CD4-positive, alpha-beta T cell treated with Interferon gamma for 1 hour (primary cell): Measurements from ENCODE around the gene KCNQ5.

Experiments
- DNase-seq: peaks from one replicate; pipeline ENCODE4 v3.0.0-alpha.2; 2020

Gene KCNQ5

GRCh38 chr6:72810571-72811280 is 188.9 kb downstream of the KCNQ5 start:
- DNase-seq: no peak

DNA sequence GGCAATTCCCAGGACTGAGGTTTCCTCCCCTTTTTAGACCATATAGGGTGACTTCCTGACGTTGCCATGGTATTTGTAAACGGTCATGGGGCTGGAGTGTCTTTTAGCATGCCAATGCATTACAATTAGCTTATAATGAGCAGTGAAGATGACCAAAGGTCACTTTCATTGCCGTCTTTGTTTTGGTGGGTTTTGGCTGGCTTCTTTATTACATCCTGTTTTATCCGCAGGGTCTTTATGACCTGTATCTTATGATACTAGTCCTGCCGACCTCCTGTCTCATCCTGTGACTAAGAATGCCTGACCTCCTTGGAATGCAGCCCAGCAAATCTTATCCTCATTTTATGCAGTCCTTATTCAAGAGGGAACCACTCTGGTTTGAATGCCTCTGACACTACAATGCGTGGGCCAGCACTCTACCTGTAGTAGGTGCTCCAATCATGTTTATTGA is 190.1 kb downstream of the KCNQ5 start:
- no peak for DNase-seq

- no peak for DNase-seq
Measured at GRCh38 chr6:72813807-72814596, 192.1 kb downstream of the KCNQ5 start.

- DNase-seq: no peak
Measured at GRCh38 chr6:72816022-72816421, 194.2 kb downstream of the KCNQ5 start.

- DNase-seq: no peak
Measured at GRCh38 chr6:72817208-72817607, 195.3 kb downstream of the KCNQ5 start.

GRCh38 chr6:72819609-72820008 is 197.7 kb downstream of the KCNQ5 start:
- DNase-seq: no peak

- no peak for DNase-seq
Measured at GRCh38 chr6:72820153-72820552, 198.3 kb downstream of the KCNQ5 start.

DNA sequence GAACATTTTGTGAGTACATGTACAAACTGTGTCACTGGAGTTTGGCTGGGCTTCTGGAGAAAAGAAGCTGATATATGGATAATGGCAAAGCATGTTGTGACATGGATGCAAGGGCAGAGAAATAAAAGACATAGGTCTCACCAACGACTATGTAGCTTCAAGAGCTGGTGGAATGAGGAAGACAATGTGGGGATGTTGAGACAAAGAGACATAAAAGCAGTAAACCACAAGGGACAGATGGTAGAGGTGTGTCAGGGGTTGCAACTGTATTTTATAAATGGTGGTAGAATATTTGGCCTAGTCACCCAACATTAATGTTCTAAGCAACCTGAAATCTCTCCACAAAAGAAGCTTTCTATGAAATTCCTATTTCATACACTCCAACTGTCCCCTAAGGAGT is 199.0 kb downstream of the KCNQ5 start:
- no peak for DNase-seq

DNA sequence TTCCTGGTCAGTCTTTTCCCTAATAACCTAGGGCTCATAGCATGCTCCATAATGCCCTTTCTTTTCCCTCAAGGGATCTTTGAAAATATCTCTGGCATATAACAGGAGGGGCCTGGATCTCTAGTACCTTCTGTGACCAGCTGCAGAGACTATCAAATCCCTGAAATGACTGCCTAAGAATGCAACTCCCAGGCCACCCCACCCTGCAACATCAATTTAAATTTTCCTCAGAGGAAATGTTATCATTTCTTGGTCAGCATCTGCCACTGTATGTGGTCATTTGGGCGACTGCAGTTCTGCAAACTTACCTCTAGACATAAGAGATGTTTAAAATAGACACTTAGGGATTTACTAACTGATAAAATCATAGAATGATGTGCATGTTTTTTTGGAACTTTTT is 200.2 kb downstream of the KCNQ5 start:
- no peak for DNase-seq

DNA sequence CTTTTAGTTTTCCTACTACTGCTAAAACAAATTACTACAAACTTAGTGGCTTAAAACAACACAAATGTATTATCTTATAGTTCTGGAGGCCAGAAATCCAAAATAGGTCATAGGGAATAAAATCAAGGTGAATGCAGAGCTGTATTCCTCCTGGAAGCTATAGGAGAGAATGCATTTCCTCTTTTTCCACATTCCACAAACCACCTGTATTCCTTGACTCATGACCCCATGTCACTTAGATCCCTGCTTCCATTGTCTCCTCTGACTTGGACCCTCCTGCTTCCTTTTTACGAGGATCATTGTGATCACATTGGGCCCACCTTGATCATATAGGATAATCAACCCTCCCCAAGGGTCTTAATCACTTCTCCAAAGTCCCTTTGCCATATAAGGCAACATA is 200.8 kb downstream of the KCNQ5 start:
- DNase-seq: no peak

DNA sequence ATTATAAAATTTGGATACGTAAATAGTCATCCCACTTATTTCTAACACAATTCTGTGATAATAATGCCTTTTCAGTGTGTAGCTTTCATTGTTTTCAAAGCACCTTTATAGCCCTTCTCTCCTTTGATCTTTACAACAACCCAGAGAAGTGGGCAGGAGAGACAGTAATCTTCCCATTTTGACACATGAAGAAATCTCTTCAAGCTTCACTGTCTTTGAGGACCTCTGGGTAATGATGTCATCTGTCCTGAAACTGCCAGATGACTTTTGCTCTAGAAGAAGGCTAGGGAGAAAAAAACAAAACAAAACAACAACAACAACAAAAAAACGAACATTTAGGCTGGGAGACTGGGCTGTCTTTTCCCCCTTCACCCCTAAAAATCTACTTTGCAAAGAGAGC is 203.0 kb downstream of the KCNQ5 start:
- DNase-seq: no peak

- DNase-seq: no peak
Measured at GRCh38 chr6:72825315-72825911, 203.5 kb downstream of the KCNQ5 start.

- DNase-seq: no peak
Measured at GRCh38 chr6:72826037-72826436, 204.2 kb downstream of the KCNQ5 start.

- no peak for DNase-seq
Measured at GRCh38 chr6:72826744-72827438, 205.0 kb downstream of the KCNQ5 start.

DNA sequence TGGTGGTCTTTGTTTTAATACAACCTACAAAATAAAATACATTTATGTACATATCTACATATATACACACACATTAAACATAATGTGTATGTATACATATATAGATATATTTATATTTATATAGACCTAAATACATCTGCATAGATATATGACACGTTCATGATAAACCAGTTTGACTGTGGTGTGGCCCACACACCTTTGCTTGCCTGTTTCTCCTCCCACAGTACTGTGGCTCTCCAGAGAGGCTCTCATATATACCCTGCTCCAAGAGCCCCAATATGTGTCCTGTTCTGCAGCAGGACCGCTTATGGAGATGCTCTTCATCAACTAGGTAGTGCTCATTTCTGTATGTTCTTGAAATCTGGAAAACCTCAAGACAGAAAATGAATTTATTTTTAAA is 207.0 kb downstream of the KCNQ5 start:
- no peak for DNase-seq

- DNase-seq: no peak
Measured at GRCh38 chr6:72832271-72832670, 210.4 kb downstream of the KCNQ5 start.

- DNase-seq: no peak
Measured at GRCh38 chr6:72835749-72836148, 213.9 kb downstream of the KCNQ5 start.

GRCh38 chr6:72836971-72837370 is 215.1 kb downstream of the KCNQ5 start:
- DNase-seq: no peak

DNA sequence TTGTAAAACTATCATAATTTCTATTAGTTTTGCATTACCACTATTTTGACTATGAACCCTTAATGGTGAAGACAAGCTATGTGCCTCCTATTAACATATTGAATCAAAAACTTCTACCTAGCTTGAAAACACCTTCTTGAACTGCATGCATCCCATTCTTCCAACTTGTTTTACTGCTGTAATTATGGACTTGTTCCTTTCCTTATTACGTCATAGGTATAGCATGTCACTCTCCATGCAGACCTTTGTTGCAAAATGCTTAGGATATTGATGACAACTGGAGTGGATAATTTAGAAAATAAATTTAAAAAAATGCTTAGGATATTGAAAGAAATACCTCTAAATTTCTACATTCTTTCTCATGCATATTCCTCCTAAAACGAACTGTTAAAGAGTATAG is 219.3 kb downstream of the KCNQ5 start:
- no peak for DNase-seq

DNA sequence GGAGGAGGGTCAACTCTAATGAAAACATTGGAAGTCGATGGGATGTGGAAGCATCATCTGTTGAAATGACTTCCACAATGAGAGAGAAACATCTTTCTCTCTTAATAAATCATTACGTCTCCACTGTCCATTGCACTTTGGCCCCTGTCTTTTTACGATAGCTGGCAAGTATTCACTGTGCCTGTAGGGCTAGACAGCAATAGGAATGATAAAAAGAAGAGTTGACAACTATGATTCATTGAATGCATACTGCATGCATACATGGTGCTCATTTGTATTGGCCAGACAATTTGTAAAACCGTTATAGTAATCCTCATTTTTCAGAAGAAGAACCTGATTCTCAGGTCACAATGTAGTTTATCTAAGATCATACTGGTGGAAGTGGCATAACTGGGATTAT is 220.3 kb downstream of the KCNQ5 start:
- no peak for DNase-seq

DNA sequence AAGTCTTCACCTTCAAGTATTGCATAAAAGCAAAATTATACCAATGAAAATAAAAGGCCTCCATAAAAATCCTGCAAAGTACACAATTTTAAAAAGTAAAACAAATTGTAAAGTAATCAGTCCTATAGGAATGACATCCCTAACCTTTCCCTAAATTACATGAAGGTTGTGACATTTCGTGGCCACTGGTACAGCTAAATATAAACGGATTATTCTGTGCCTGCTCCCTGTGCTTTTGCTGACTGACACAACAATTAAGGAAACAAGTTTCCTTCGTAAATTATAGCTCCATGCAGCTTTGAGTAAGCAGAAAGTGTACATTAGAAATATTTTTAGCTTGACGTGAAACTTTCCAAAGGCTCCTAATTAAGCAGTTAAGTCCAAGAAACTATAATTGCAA is 222.8 kb downstream of the KCNQ5 start:
- no peak for DNase-seq

GRCh38 chr6:72849346-72849745 is 227.5 kb downstream of the KCNQ5 start:
- no peak for DNase-seq

DNA sequence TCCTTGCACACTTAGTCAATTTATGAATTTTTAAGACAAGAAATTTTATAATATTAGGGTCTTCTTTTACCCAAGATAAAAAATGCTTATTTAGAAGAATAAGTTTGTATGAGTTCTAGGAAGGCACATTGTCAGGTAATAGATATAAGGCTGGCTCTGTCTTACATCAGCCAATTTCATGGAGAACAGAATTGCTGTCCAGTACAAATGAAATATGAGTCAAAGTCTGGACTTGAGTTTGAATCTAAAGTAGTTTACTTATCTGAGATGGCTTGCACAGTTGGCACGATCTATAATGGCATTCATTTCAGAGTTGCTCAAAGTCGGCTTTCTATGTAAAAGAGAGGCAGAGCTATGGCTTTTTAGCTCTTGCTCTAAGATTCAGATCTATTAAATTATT is 228.2 kb downstream of the KCNQ5 start:
- no peak for DNase-seq

GRCh38 chr6:72850469-72850868 is 228.6 kb downstream of the KCNQ5 start:
- DNase-seq: no peak
